Muscle of leg (tissue), 11 donors: ENCODE measurements around the gene SPDYC. TPM values are rescaled to one million over a fixed set of nuclear protein-coding genes. Genes with fewer than 3 reads are reported as not detected.

Experiments used
- DNase-seq: peaks from one replicate; pipeline ENCODE4 v3.0.0; 2013
- H3K27ac ChIP-seq: one replicate; pipeline ENCODE4 v1.5.1; 2013; ENCODE audit warnings: mild to moderate bottlenecking, low read length, control low read depth
- H3K27me3 ChIP-seq: one replicate; pipeline ENCODE4 v1.6.1; 2013; ENCODE audit warnings: low read length; ENCODE audit not compliant: control insufficient read depth, insufficient read depth
- H3K36me3 ChIP-seq: one replicate; pipeline ENCODE4 v1.6.1; 2013; ENCODE audit warnings: low read length; ENCODE audit not compliant: control insufficient read depth, insufficient read depth
- H3K4me1 ChIP-seq: one replicate; pipeline ENCODE4 v1.6.1; 2013; ENCODE audit warnings: low read length; ENCODE audit not compliant: control insufficient read depth, insufficient read depth
- H3K4me3 ChIP-seq: one replicate; pipeline ENCODE4 v1.5.1; 2013; ENCODE audit warnings: low read length, control low read depth
- H3K9me3 ChIP-seq: replicated peaks from 2 replicates; pipeline ENCODE4 v1.6.1; 2013; ENCODE audit warnings: low read depth, low read length; ENCODE audit not compliant: control insufficient read depth
- WGBS: methylation state at CpG from one replicate; pipeline ENCODE4 v1.1.5; 2013; ENCODE audit warnings: missing lambda C conversion rate; ENCODE audit not compliant: insufficient coverage; 5-methylcytosine and 5-hydroxymethylcytosine counted together
- polyA plus RNA-seq, 8 donors: library from polyadenylated mRNA; unstranded; fragments of 120-200 nt; gene quantifications; one replicate each; pipeline versions ENCODE4 v1.2.1 to v1.2.3, GENCODE V29; 2013; ENCODE audit warnings: inconsistent platforms in 1 of 8, low replicate concordance in 1 of 8; ENCODE audit not compliant: insufficient read length in 8 of 8, insufficient read depth in 1 of 8
- total RNA-seq: library from RNA; stranded (reverse); fragments of 120-200 nt; gene quantifications from one replicate; pipeline ENCODE4 v1.2.4, GENCODE V29; 2013

The SPDYC gene
- total and polyA plus RNA-seq, 9 donors = 0.16 TPM; not detected in 8

GRCh38 chr11:65128182-65129145 is 41.6 kb upstream of the SPDYC start:
- H3K27me3 ChIP-seq = no peaks in the 10 kb centered on the region
- no peak overlapping the region for H3K4me3 ChIP-seq
- no peak overlapping the region for H3K27ac ChIP-seq
- peaks cover 90% of the 10 kb centered on the region for H3K36me3 ChIP-seq
- peak; percentile 5 for DNase-seq
- H3K9me3 ChIP-seq = no peaks in the 10 kb centered on the region
- WGBS = 81% methylated on average over 8 of the region's 15 CpGs
- H3K4me1 ChIP-seq = peaks cover 17% of the 10 kb centered on the region

- H3K27me3 ChIP-seq = no peaks in the 10 kb centered on the region
- DNase-seq = peak; percentile 4
- no peak overlapping the region for H3K27ac ChIP-seq
- no peaks in the 10 kb centered on the region for H3K9me3 ChIP-seq
- no peak overlapping the region for H3K4me3 ChIP-seq
- peaks cover 22% of the 10 kb centered on the region for H3K4me1 ChIP-seq
- H3K36me3 ChIP-seq = peaks cover 83% of the 10 kb centered on the region
- 63% methylated on average over 4 of the region's 13 CpGs for WGBS
Measured at GRCh38 chr11:65129649-65130441, 40.2 kb upstream of the SPDYC start.

GRCh38 chr11:65130631-65131416 is 39.2 kb upstream of the SPDYC start:
- H3K36me3 ChIP-seq = peaks cover 74% of the 10 kb centered on the region
- peaks cover 28% of the 10 kb centered on the region for H3K4me1 ChIP-seq
- no peak overlapping the region for H3K4me3 ChIP-seq
- no peak overlapping the region for H3K27ac ChIP-seq
- H3K27me3 ChIP-seq = no peaks in the 10 kb centered on the region
- H3K9me3 ChIP-seq = no peaks in the 10 kb centered on the region
- DNase-seq = peak; percentile 11
- WGBS = 87% methylated on average over 18 of the region's 19 CpGs

GRCh38 chr11:65131417-65131776 is 38.6 kb upstream of the SPDYC start:
- WGBS = 80% methylated on average over 1 of the region's 3 CpGs
- Histone ChIP-seq H3K27ac (no peak overlapping the region), H3K36me3 (peaks cover 68% of the 10 kb centered on the region), H3K9me3 (no peaks in the 10 kb centered on the region), H3K4me3 (no peak overlapping the region), H3K4me1 (peaks cover 32% of the 10 kb centered on the region), H3K27me3 (no peaks in the 10 kb centered on the region)
- DNase-seq = peak; percentile 4

- WGBS = 67% methylated on average over 3 of the region's 6 CpGs
- no peaks in the 10 kb centered on the region for H3K9me3 ChIP-seq
- peak; percentile 6 for DNase-seq
- no peak overlapping the region for H3K27ac ChIP-seq
- no peak overlapping the region for H3K4me3 ChIP-seq
- peaks cover 63% of the 10 kb centered on the region for H3K36me3 ChIP-seq
- H3K27me3 ChIP-seq = no peaks in the 10 kb centered on the region
- peaks cover 32% of the 10 kb centered on the region for H3K4me1 ChIP-seq
Measured at GRCh38 chr11:65131895-65132237, 38.2 kb upstream of the SPDYC start.

GRCh38 chr11:65132238-65132987 is 37.6 kb upstream of the SPDYC start:
- Histone ChIP-seq H3K4me1 (peaks cover 32% of the 10 kb centered on the region), H3K9me3 (no peaks in the 10 kb centered on the region), H3K36me3 (peaks cover 58% of the 10 kb centered on the region), H3K4me3 (peak overlapping the region; percentile 82), H3K27ac (no peak overlapping the region), H3K27me3 (no peaks in the 10 kb centered on the region)
- 38% methylated on average over 4 of the region's 10 CpGs for WGBS
- peak; percentile 16 for DNase-seq

- no peaks in the 10 kb centered on the region for H3K9me3 ChIP-seq
- 49% methylated on average over 10 of the region's 18 CpGs for WGBS
- H3K27ac ChIP-seq = peak overlapping the region; percentile 97
- H3K27me3 ChIP-seq = no peaks in the 10 kb centered on the region
- H3K4me3 ChIP-seq = peak overlapping the region; percentile 82
- peak; percentile 38 for DNase-seq
- H3K36me3 ChIP-seq = peaks cover 50% of the 10 kb centered on the region
- peaks cover 32% of the 10 kb centered on the region for H3K4me1 ChIP-seq
Measured at GRCh38 chr11:65132988-65133700, 36.9 kb upstream of the SPDYC start.

- Histone ChIP-seq H3K9me3 (no peaks in the 10 kb centered on the region), H3K27ac (peak overlapping the region; percentile 97), H3K36me3 (peaks cover 45% of the 10 kb centered on the region), H3K4me3 (peak overlapping the region; percentile 82), H3K4me1 (peaks cover 32% of the 10 kb centered on the region), H3K27me3 (no peaks in the 10 kb centered on the region)
- DNase-seq = peak; percentile 94
- 0% methylated on average over 15 of the region's 20 CpGs for WGBS
Measured at GRCh38 chr11:65133724-65134123, 36.3 kb upstream of the SPDYC start.
